Epithelial cell of prostate (primary cell): ENCODE data around the gene CEP44.
"Not testable (repeated sequence)": the region's sequence is repeated elsewhere in the genome, so short reads cannot be mapped to it uniquely, and the experiment has no call there.

ENCODE experiments used
- DNase-seq: peaks from one replicate; pipeline ENCODE4 v3.0.0-alpha.2; 2011; ENCODE audit warnings: low read depth, low spot score
- H3K27ac ChIP-seq: fragments of 450-650 bp; 2 replicates; pipeline ENCODE4 v1.5.1; 2017; ENCODE audit warnings: mild to moderate bottlenecking

The CEP44 gene

GRCh38 chr4:174277433-174277832 lies 6.3 kb upstream of the CEP44 start:
- H3K27ac ChIP-seq = no peak overlapping the region
- DNase-seq = no peak

DNA sequence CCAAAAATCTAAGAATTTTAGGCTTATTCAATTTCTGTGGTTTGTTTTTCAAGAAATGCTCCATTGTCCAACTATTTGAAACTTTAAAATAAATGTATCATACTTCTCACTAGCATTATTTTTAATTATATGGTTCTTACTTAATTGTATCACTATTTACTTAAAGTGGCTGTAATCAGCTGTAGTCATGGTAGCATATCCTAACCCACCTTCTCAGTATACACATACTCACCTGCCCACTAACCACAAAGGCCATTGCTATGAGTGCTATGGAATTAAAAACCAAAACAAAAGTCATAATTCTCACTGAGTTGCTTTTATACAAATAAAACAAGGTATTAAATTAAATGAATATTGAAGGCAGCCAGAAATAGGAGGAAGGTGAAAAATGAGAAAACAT lies 5.2 kb upstream of the CEP44 start:
- H3K27ac ChIP-seq = no peak overlapping the region
- DNase-seq = no peak

GRCh38 chr4:174279433-174280155 lies 4.1 kb upstream of the CEP44 start:
- H3K27ac ChIP-seq = no peak overlapping the region
- no peak for DNase-seq

DNA sequence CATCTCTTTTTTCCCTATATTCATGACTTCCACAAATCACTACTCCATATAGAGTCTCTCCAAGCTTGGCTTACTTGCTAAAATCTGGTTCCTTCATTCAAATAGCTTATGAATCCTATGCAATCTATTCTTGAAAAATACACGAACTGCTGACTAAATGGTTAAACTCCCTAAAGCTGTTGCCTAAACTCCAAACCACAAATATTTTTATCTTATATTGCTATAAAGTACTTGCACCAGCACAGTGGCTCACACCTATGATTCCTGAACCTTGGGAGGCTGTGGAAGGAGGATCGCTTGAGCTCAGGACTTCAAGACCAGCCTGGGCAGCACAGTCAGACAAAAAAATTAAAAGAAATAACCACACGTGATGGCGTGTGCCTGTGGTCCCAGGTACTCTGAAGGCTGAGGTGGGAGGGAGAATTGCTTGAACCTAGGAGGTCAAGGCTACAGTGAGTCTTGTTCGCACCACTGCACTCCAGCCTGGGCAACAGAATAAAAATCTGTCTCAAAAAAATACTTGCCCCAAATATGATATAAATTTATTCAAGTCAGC lies 2.5 kb upstream of the CEP44 start:
- H3K27ac ChIP-seq = no peak overlapping the region
- no peak for DNase-seq

DNA sequence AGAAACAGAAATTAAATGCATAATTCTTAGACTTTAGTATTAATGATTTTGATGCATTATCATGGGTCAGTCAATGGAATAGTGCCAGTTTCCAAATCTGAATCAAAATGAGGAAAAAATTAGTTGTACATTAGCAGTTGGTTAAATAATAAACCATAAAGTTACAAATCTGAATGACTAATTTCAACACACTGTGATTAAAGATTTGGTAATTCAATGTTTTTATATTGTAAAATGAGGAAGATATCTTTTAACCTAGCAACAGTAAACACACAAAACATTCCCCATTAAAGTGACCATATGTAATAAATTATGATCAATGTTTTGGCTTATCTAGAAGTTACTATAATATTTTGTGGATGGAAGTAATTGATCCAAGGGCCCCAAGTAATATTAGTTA lies 1.8 kb upstream of the CEP44 start:
- no peak overlapping the region for H3K27ac ChIP-seq
- DNase-seq = no peak

GRCh38 chr4:174282836-174283506 lies 740 bp upstream of the CEP44 start:
- peak; percentile 91 for DNase-seq
- peak overlapping the region; percentile 96 for H3K27ac ChIP-seq

- no peak for DNase-seq
These were observed 776 bp downstream of the CEP44 start for GRCh38 chr4:174284487-174284886.

DNA sequence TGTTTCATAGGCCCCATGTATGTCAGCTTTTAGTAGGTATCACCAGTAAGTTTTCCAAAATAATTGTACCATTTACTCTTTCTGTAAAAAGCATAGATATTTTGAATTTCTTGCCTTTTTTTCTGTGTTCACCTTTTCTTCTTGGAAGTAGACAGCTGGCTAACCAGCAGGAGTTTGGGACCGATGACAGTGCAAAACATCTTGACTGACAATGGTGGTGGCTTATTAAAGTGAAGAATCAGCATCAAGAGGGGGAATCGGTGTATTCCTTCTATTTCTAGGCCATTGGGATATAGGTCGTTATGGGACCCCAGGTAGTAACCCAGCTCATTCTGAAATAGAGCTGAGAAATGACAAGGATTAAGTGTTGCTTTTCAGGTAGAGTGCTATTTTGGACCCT lies 3.2 kb downstream of the CEP44 start:
- DNase-seq = no peak
- H3K27ac ChIP-seq = no peak overlapping the region

More at GRCh38 chr4:174284487-174284886, 776 bp downstream of the CEP44 start:
- H3K27ac ChIP-seq = peak overlapping the region; percentile 96

GRCh38 chr4:174292473-174292872 lies 8.8 kb downstream of the CEP44 start:
- DNase-seq = no peak
- no peak overlapping the region for H3K27ac ChIP-seq

- H3K27ac ChIP-seq = not testable (repeated sequence)
These were observed 10.9 kb downstream of the CEP44 start for GRCh38 chr4:174294641-174295040.

DNA sequence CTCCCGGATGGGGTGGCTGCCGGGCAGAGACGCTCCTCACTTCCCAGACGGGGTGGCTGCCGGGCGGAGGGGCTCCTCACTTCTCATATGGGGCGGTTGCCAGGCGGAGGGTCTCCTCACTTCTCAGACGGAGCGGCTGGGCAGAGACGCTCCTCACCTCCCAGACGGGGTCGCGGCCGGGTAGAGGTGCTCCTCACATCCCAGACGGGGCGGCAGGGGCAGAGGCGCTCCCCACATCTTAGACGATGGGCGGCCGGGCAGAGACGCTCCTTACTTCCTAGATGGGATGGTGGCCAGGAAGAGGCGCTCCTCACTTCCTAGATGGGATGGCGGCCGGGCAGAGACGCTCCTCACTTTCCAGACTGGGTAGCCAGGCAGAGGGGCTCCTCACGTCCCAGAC lies 11.4 kb downstream of the CEP44 start:
- H3K27ac ChIP-seq, DNase-seq: not testable (repeated sequence)

More at GRCh38 chr4:174294641-174295040, 10.9 kb downstream of the CEP44 start:
- not testable (repeated sequence) for DNase-seq

DNA sequence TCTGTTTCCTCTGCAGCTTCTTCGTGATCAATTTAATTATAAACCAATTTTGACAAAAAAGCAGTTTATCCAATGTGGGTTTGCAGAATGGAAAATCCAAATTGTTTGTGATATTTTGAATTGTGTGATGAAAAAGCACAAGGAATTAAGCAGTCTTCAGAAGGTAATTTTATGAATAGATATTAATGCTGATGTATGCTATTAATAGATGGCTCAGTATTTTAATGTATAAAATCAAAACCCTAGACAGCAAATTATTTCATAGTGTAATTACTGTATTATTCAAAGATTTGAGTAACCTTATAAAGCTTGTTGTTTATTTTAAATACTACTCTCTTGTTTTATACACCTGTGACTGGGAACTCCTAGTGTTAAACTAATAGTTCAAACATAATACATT lies 20.0 kb downstream of the CEP44 start:
- H3K27ac ChIP-seq = no peak overlapping the region
- no peak for DNase-seq

DNA sequence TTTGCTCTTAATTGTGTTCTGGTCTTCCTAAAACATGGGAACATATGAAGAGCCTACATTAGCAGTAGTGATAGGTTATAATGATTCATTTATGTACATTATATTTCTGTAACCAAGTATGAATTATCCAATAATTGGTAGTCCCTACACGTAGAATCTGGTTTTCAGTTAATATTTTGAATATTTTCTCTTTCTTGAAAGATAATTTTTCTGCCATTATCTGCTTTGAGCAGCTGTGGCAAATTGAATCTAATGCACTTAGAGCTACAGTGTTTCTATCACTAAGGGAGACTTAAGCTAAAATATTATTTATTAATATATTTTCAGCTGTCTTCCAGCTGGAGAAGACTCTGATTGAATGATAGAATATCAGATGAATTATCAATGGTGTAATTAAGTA lies 21.0 kb downstream of the CEP44 start:
- DNase-seq = no peak

DNA sequence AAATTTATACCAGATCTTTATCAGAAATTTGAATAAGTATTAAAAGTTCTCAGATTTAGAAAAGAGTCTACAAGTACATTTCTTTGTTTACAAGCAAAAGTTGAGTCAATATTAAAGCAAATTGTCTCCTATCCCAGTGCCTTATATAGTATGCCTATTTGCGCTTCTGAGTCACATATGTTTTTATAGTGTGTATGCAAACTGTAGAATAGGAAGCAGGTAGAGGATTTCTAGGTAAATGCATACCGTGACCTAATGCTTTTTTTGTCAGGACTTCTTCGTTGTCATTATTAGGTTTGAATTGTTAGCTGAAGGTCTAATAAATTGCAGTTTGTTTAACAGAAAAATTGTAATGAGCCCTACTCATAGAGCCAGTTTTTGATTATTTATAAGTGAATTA lies 22.2 kb downstream of the CEP44 start:
- no peak overlapping the region for H3K27ac ChIP-seq

More for the DNA sequence above, 21.0 kb downstream of the CEP44 start:
- no peak overlapping the region for H3K27ac ChIP-seq

DNA sequence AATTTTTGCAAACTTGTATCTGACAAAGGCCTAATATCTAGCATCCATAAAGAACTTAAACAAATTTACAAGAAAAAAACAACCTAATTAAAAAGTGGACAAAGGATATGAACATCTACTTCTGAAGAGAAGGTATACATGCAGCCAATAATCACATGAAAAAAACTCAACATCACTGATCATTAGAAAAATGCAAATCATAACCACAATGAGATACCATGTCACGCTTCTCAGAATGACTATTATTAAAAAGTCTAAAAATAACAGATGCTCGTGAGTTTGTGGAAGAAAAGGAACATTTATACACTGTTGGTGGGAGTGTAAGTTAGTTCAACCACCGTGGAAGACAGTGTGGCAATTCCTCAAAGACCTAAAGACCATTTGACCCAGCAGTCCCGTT lies 24.0 kb downstream of the CEP44 start:
- H3K27ac ChIP-seq = no peak overlapping the region
- no peak for DNase-seq

More for the DNA sequence above, 22.2 kb downstream of the CEP44 start:
- no peak for DNase-seq

- no peak overlapping the region for H3K27ac ChIP-seq
- DNase-seq = no peak
These were observed 29.3 kb downstream of the CEP44 start for GRCh38 chr4:174312993-174313392.

DNA sequence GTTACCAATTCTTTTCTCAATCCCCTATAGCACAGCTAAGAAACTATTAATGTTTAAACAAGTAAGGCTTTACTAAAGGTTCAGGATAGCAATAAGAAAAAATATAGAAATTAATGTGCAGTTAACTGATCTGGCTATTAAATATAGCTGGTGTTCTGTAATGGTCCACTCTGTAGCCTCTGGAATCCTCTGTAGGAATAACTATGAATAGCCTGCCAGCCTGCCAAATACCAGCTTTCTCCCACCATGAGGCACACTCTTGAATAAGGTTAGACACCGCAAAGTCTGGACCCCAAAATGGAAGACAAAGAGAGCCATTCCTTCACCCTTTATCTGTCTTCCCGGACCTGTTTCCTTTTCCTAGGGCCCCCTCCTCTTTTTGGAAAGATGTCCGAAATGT lies 30.6 kb downstream of the CEP44 start:
- no peak for DNase-seq
- H3K27ac ChIP-seq = peak overlapping the region; percentile 3

GRCh38 chr4:174314770-174315169 lies 31.1 kb downstream of the CEP44 start:
- H3K27ac ChIP-seq = peak overlapping the region; percentile 3
- peak; percentile 33 for DNase-seq

GRCh38 chr4:174316546-174316945 lies 32.8 kb downstream of the CEP44 start:
- no peak for DNase-seq

DNA sequence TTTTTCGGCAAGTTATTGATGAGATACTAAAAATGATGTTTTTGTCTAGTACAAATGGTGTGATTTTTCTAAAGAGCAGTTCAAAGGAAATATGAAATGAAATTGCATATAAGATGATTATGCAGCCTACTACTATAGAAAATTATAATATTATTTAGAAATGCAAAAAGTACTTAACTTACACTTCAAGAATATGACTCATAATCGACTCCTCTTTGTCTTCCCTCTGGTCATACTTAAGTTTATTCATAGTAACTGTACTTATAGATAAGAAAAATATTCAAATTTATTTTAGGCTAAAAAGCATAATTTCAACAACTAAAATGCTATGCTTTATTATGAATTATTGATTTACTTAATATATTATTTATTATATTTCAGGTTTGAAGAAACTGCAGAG lies 33.2 kb downstream of the CEP44 start:
- H3K27ac ChIP-seq = no peak overlapping the region
- no peak for DNase-seq

More at GRCh38 chr4:174316546-174316945, 32.8 kb downstream of the CEP44 start:
- no peak overlapping the region for H3K27ac ChIP-seq

DNA sequence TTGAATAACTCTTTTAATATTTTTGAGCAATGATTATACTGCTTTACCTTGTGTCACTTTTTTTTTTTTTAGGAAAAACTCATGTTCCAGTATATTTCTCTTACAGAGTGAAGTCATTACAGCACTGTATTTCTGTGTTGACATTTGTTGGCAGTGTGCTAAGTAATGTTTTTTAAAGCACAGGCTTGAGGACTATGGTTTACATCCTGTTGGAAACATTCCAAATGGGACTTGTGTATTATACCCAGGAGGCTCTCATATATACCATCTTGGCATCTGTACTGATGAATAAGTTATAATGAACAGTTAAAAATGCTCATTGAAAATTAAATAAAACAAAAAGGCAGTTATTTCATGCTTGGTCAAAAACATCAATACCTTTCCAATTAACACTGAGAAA lies 33.8 kb downstream of the CEP44 start:
- no peak for DNase-seq
- no peak overlapping the region for H3K27ac ChIP-seq
